ENCODE measurements around the gene NALCN.

The NALCN gene

GRCh38 chr13:101026736-101027398 is 389.4 kb downstream of the NALCN start:
- no peak for TF ChIP-seq CTCF (conservative IDR thresholded peaks at IDR 0.05; ENCODE audit: control insufficient read depth, insufficient read depth, low read depth, low read length)
- H3K4me3 ChIP-seq (ENCODE audit: control insufficient read depth, low read depth, low read length): no peak overlapping the region
- no peak for DNase-seq (ENCODE audit: low read depth)

- no peak overlapping the region for H3K4me3 ChIP-seq (ENCODE audit: control insufficient read depth, low read depth, low read length)
- no peak for TF ChIP-seq CTCF (conservative IDR thresholded peaks at IDR 0.05; ENCODE audit: control insufficient read depth, insufficient read depth, low read depth, low read length)
- no peak for DNase-seq (ENCODE audit: low read depth)
Measured at GRCh38 chr13:101026328-101026727, 390.0 kb downstream of the NALCN start.

GRCh38 chr13:101025925-101026324 is 390.4 kb downstream of the NALCN start:
- no peak overlapping the region for H3K4me3 ChIP-seq (ENCODE audit: control insufficient read depth, low read depth, low read length)
- no peak for TF ChIP-seq CTCF (conservative IDR thresholded peaks at IDR 0.05; ENCODE audit: control insufficient read depth, insufficient read depth, low read depth, low read length)
- no peak for DNase-seq (ENCODE audit: low read depth)

GRCh38 chr13:101025519-101025918 is 390.8 kb downstream of the NALCN start:
- TF ChIP-seq CTCF (conservative IDR thresholded peaks at IDR 0.05; ENCODE audit: control insufficient read depth, insufficient read depth, low read depth, low read length): no peak
- no peak overlapping the region for H3K4me3 ChIP-seq (ENCODE audit: control insufficient read depth, low read depth, low read length)
- no peak for DNase-seq (ENCODE audit: low read depth)

- no peak for TF ChIP-seq CTCF (conservative IDR thresholded peaks at IDR 0.05; ENCODE audit: control insufficient read depth, insufficient read depth, low read depth, low read length)
- H3K4me3 ChIP-seq (ENCODE audit: control insufficient read depth, low read depth, low read length): no peak overlapping the region
- DNase-seq (ENCODE audit: low read depth): peak; percentile 24
Measured at GRCh38 chr13:101019126-101019525, 397.2 kb downstream of the NALCN start.

GRCh38 chr13:101018720-101019119 is 397.6 kb downstream of the NALCN start:
- H3K4me3 ChIP-seq (ENCODE audit: control insufficient read depth, low read depth, low read length): no peak overlapping the region
- DNase-seq (ENCODE audit: low read depth): peak; percentile 63
- TF ChIP-seq CTCF (conservative IDR thresholded peaks at IDR 0.05; ENCODE audit: control insufficient read depth, insufficient read depth, low read depth, low read length): no peak
